ENCODE data around the gene VIPAS39. TPM values are rescaled to one million over a fixed set of nuclear protein-coding genes. Genes with fewer than 3 reads are reported as not detected.

The VIPAS39 gene
- total RNA-seq: 26.7 TPM

DNA sequence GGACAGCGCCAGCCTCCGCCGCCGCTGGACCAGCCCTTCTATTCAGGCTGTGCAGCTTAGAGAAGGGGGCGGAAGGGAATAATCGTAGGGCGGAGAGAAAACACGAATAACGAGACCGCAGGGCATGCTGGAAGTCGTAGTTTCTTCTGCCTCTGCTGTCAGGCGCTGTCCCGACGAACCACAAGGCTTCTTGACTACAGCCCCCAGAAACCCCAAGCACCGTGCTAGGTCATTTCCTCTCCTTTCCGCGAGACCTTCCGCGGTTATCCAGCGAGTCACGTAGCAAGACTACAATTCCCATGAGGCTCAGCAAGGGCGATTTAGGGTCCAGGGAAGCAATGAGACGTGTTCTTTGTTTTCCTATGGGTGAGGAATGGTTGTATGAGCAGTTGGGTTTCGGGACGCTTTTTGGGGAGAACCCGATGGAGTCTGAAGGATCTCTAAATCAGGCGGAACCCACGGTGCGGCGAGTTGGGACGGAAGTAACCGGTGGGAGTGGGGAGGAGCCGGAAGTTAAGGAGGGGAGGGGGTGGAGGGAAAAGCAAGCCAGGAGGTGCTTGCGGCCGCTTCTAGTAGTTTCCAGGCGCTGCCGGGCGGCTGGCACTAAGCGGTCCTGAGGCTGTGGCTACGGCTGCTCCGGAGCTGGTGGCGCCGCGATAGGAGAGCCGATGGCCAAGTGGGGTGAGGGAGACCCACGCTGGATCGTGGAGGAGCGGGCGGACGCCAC lies at the start of gene VIPAS39, which contains the start of gene AHSA1:
Gene VIPAS39, minus strand, starts transcription at position 80 of the 727 bp plus-strand sequence. CDS start 3,499 bp downstream, outside the sequence.
Gene AHSA1, plus strand, starts transcription at position 572 of the 727 bp plus-strand sequence. Its CDS starts 97 bp downstream, at position 669.
- DNase-seq (ENCODE audit: low read depth in 2 of 3, low spot score in 2 of 3): peak; percentile 87 to 99 (median 99)

- DNase-seq (ENCODE audit: low read depth in 2 of 3, low spot score in 2 of 3): no peak
Measured at GRCh38 chr14:77505031-77505430, 47.6 kb upstream of the VIPAS39 start.

GRCh38 chr14:77503138-77503537 lies 45.7 kb upstream of the VIPAS39 start:
- DNase-seq (ENCODE audit: low read depth in 2 of 3, low spot score in 2 of 3): no peak

DNA sequence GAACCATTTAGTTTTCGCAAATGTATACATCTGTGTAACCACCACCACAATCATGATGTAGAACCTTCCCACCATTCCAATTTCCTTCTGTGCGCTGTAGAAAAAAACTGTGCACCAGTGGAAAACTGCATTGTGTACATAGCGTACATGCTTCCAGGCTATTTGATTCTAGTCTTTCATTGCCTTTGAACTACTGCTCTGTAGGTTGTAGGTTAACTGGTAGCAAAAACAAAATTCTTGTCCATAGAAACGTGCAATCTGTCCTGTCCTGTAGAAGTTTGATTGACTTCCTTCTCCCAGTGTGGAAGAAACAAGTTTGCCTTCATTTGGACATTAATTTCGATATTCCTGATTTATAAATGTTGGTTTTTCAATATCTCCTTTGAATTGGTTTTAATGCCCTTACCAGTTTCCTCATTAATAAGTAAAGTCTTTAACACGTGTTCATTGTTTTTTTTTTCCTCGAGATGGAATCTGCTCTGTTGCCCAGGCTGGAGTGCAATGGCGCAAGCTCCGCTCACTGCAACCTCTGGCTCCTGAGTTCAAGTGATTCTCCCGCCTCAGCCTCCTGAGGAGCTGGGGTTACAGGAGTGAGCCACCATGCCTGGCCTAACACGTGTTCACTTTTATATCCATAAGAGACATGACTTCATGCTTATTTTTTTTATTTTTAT lies 44.8 kb upstream of the VIPAS39 start:
- no peak for DNase-seq (ENCODE audit: low read depth in 2 of 3, low spot score in 2 of 3)

- DNase-seq (ENCODE audit: low read depth in 2 of 3, low spot score in 2 of 3): no peak
Measured at GRCh38 chr14:77498984-77499527, 41.7 kb upstream of the VIPAS39 start.

GRCh38 chr14:77498120-77498979 lies 40.9 kb upstream of the VIPAS39 start, which contains the start of gene ISM2:
TSS of gene ISM2 (minus strand) at chr14:77498816. CDS start at chr14:77498793, 23 bp downstream.
- DNase-seq (ENCODE audit: low read depth in 2 of 3, low spot score in 2 of 3): peak in 2 of 3 donors; percentile 53 to 54

- DNase-seq (ENCODE audit: low read depth in 2 of 3, low spot score in 2 of 3): no peak
Measured at GRCh38 chr14:77495334-77495733, 37.9 kb upstream of the VIPAS39 start.

DNA sequence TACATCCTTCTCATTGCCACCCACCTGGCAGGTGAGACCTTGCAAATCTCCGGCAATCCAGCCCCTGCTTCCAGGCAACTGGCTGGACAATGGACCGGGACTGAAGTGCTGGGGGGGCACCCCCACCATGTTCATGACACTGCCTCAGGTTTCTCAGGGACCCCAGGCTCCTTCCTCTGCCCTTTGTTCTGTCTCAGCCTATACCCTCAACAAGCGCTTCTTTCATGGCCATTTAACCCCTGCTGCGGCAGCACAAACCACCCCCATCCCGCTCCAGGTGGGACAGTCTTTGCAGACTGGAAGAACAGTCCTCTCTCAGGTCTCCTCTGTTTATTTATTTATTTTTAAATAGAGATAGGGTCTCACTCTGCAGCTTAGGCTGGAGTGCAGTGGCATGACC lies 33.7 kb upstream of the VIPAS39 start:
- DNase-seq (ENCODE audit: low read depth in 2 of 3, low spot score in 2 of 3): no peak

GRCh38 chr14:77490347-77490986 lies 33.1 kb upstream of the VIPAS39 start:
- DNase-seq (ENCODE audit: low read depth in 2 of 3, low spot score in 2 of 3): no peak

GRCh38 chr14:77489041-77489440 lies 31.6 kb upstream of the VIPAS39 start:
- no peak for DNase-seq (ENCODE audit: low read depth in 2 of 3, low spot score in 2 of 3)

DNA sequence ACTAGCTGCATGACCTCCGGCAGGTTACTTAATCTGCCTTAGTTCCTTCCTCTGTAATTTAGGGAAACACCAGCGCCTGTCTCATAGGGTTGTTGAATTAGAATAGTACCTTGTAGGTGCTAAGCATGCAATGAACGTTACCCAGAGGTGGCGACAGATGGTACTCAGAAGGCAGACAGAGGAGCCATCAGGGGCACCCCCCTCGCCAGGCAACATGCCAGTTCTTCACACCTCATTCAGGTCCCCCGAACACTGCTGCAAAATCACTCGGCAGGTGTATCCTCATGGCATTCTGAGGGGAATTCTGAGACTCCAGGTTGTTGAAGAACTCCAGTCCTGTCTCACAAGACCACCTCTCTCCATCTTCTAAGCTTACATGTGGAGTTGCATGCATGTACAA lies 31.2 kb upstream of the VIPAS39 start:
- no peak for DNase-seq (ENCODE audit: low read depth in 2 of 3, low spot score in 2 of 3)

DNA sequence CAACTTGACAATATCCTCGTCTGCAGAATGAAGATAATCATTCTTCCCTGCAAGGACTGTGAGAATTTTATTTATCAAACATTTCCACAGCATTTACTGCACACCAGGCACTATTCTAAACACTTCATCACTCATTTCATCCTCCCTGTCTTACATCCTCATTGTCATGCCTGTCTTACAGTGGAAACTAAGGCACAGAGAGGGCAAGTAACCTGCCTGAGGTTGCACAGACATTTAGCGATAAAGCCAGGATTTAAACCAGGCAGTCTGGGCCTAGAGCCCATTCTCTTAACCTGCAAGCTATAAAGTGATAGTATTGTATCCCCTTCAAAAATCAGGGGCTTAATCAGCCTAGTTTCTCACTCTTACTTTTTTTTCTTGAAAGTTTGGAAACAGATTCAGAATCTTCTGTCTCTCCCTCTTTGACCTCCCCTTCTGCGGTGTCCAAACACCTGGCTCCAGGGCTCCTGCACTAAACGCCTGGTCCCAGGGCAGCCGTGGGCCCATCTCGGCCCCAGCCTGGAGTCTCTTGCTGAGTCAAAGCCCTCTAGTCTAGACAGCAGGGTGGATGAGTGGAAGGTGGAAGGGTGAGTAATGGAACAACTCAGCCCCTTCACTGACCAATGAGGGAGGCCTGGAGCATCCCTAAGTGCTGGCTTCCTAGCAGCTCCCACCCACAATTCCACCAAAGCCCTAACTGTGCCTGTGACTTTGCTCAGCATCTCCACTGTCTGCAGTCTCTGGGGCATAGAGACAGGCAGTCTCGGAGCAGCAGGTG lies 28.7 kb upstream of the VIPAS39 start:
- no peak for DNase-seq (ENCODE audit: low read depth in 2 of 3, low spot score in 2 of 3)

- DNase-seq (ENCODE audit: low read depth in 2 of 3, low spot score in 2 of 3): no peak
Measured at GRCh38 chr14:77485256-77485655, 27.9 kb upstream of the VIPAS39 start.

GRCh38 chr14:77482422-77482821 lies 25.0 kb upstream of the VIPAS39 start:
- DNase-seq (ENCODE audit: low read depth in 2 of 3, low spot score in 2 of 3): no peak

DNA sequence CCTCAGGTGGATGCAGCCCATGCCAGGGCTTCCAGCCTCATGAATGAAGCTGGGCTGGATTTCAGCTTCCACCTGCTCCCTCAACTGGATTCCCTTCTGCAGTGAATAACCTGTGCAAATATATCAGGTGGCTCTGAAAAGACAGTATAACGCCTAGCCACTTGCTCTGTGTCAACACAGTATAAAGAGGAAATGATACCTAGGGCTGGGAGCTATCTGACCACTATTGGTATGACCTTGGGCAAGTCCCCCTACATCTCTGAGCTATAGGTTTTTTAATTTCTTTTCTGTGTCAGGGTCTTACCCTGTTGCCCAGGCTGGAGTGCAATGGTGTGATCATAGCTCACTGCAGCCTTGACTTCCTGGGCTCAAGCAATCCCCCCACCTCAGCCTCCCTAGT lies 21.4 kb upstream of the VIPAS39 start:
- DNase-seq (ENCODE audit: low read depth in 2 of 3, low spot score in 2 of 3): no peak

- DNase-seq (ENCODE audit: low read depth in 2 of 3, low spot score in 2 of 3): no peak
Measured at GRCh38 chr14:77478029-77478428, 20.6 kb upstream of the VIPAS39 start.

- DNase-seq (ENCODE audit: low read depth in 2 of 3, low spot score in 2 of 3): no peak
Measured at GRCh38 chr14:77475432-77476115, 18.2 kb upstream of the VIPAS39 start.

DNA sequence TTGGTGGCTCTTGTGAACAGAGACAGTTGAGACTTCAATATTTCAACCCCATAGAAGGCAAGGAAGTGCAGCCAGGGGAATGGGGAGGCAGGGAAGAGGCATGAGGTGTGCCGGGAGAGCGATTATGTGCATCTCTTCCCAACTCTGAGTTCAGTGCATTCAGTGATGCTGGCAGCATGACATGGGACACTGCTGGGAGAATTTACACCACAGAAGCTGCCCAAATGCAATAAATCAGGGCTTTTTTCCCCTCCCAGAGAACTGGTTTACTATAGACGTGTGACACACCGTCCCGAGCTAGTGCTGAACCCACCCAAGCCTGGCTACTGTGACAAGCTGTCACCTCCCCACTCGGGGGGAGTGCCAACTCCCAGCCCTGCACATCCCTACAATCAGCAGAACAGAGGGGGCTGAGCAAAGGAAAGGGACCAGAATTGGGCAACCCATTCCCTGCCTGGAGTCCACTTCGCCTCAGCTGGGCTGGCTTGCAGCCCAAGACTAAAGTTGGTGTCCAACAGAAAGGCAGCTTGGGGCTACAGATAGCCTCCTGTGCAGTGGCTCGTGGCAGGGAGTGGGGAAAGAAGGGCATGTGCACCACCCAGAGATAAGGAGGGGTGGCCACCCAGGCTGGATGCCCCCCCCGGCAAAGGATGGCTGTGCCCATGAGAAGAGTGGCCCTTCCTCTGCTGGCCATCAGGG lies 17.2 kb upstream of the VIPAS39 start:
- DNase-seq (ENCODE audit: low read depth in 2 of 3, low spot score in 2 of 3): no peak

All from hematopoietic multipotent progenitor cell (in vitro differentiated cells).